B cell (primary cell): Measurements from ENCODE around the gene MGAT5.

Source experiments
- EZH2 ChIP-seq: IDR thresholded peaks from 2 replicates; pipeline ENCODE4 v1.6.1; 2012; ENCODE audit warnings: borderline replicate concordance, low read depth, mild to moderate bottlenecking, moderate library complexity, low read length; ENCODE audit not compliant: insufficient read depth, poor library complexity, severe bottlenecking
- TF ChIP-seq, protein P1 (sequence below): fragments of 200-600 bp; IDR thresholded peaks from one replicate; pipeline ENCODE4 v1.8.0; 2022; ENCODE audit warnings: antibody characterized with exemption, mild to moderate bottlenecking

DNA sequence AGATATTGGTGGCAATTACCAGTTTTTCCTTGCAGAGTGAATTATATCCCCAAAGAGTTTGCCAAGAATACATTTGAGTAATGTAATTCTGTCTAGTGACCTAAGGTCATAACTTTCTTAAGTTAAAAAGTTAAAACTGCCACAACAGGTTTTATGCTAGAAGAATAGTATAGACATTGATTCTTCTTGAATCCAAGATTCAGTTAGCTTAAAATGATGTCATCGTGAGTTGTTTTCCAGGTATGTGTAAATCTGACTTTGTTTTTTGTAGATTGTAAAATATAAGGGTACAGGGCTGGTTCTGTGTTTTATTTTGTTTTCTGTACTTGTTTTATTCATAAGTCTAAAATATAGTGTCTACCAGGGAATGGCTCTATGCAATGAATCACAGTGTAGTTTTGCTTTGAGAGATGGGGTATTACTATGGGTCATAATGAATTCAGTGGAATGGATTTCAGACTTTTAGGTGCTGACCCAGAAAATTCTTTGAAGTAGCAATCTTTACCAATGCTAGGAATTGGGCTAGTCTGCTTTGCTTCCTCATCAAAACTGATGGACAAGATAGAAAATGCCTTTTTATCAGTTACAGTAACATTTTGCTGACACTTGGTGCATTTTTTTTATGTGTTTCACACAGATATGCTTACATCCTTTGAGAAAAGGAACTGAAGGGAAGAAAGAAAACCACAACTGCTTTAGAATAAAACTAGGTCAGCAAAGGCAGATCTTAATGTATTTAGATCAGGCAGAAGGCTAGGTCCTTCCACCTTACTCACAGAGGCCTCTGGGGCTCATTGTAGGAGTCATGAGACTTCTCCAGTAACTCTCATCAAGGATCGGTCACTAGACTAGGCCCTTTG lies 20.8 kb upstream of the MGAT5 start:
- TF ChIP-seq, protein P1, sequence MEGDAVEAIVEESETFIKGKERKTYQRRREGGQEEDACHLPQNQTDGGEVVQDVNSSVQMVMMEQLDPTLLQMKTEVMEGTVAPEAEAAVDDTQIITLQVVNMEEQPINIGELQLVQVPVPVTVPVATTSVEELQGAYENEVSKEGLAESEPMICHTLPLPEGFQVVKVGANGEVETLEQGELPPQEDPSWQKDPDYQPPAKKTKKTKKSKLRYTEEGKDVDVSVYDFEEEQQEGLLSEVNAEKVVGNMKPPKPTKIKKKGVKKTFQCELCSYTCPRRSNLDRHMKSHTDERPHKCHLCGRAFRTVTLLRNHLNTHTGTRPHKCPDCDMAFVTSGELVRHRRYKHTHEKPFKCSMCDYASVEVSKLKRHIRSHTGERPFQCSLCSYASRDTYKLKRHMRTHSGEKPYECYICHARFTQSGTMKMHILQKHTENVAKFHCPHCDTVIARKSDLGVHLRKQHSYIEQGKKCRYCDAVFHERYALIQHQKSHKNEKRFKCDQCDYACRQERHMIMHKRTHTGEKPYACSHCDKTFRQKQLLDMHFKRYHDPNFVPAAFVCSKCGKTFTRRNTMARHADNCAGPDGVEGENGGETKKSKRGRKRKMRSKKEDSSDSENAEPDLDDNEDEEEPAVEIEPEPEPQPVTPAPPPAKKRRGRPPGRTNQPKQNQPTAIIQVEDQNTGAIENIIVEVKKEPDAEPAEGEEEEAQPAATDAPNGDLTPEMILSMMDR: no peak
- no peak for TF ChIP-seq EZH2
